HG03571 (cell line): Measurements from ENCODE around the gene NOC3L.
"Not testable (repeated sequence)": the region's sequence is repeated elsewhere in the genome, so short reads cannot be mapped to it uniquely, and the experiment has no call there.

Experiments
- ATAC-seq: cut with Tn5 transposase; IDR thresholded peaks from one replicate; pipeline ENCODE4 v1.9.1; 2021; ENCODE audit not compliant: unreplicated experiment

Gene NOC3L

GRCh38 chr10:94362360-94363250, at the start of gene NOC3L:
Gene NOC3L (minus strand): TSS chr10:94362939. CDS start chr10:94362838, 101 bp downstream.
- peak; percentile 99 for ATAC-seq

- ATAC-seq: no peak
Measured at GRCh38 chr10:94412449-94412848, 49.7 kb upstream of the NOC3L start.

GRCh38 chr10:94411304-94411703, 48.6 kb upstream of the NOC3L start:
- no peak for ATAC-seq

GRCh38 chr10:94409021-94409657, 46.4 kb upstream of the NOC3L start:
- no peak for ATAC-seq

- ATAC-seq: no peak
Measured at GRCh38 chr10:94407668-94408067, 44.9 kb upstream of the NOC3L start.

GRCh38 chr10:94405406-94405805, 42.7 kb upstream of the NOC3L start:
- no peak for ATAC-seq

GRCh38 chr10:94403380-94404213, 40.9 kb upstream of the NOC3L start:
- peak; percentile 54 for ATAC-seq

GRCh38 chr10:94402843-94403379, 40.2 kb upstream of the NOC3L start:
- peak; percentile 29 for ATAC-seq

GRCh38 chr10:94402204-94402842, 39.6 kb upstream of the NOC3L start, which contains the start of gene TBC1D12:
Gene TBC1D12 (plus strand): TSS chr10:94402541. CDS start chr10:94402614, 73 bp downstream.
- ATAC-seq: peak; percentile 67

GRCh38 chr10:94398762-94399161, 36.0 kb upstream of the NOC3L start:
- no peak for ATAC-seq

- ATAC-seq: no peak
Measured at GRCh38 chr10:94397549-94398370, 35.0 kb upstream of the NOC3L start.

- ATAC-seq: not testable (repeated sequence)
Measured at GRCh38 chr10:94392117-94392516, 29.4 kb upstream of the NOC3L start.

GRCh38 chr10:94385733-94386132, 23.0 kb upstream of the NOC3L start:
- ATAC-seq: not testable (repeated sequence)

GRCh38 chr10:94383530-94383929, 20.8 kb upstream of the NOC3L start:
- ATAC-seq: no peak

- no peak for ATAC-seq
Measured at GRCh38 chr10:94376865-94377264, 14.1 kb upstream of the NOC3L start.

- no peak for ATAC-seq
Measured at GRCh38 chr10:94375374-94375773, 12.6 kb upstream of the NOC3L start.

- no peak for ATAC-seq
Measured at GRCh38 chr10:94370501-94370900, 7.8 kb upstream of the NOC3L start.

- no peak for ATAC-seq
Measured at GRCh38 chr10:94366382-94366781, 3.6 kb upstream of the NOC3L start.

GRCh38 chr10:94364482-94364881, 1.7 kb upstream of the NOC3L start:
- ATAC-seq: no peak

- ATAC-seq: peak; percentile 23
Measured at GRCh38 chr10:94363251-94363565, 469 bp upstream of the NOC3L start.
